Measurements from ENCODE around the gene TMEM123. TPM values are rescaled to one million over a fixed set of nuclear protein-coding genes. Genes with fewer than 3 reads are reported as not detected.
A peak's percentile ranks its signal among the peaks of the same experiment; 100 is the strongest.

Gene TMEM123
- total and polyA plus RNA-seq, 2 of the 13 experiments (the other 11 are each of a cell fraction or from before 2014, with no cell fraction given) = 365 to 2,761 TPM

- in situ Hi-C loops (cut with HindIII; ENCODE audit: extremely low pct_ligation_motif_present, low pct_unique_long_range_greater_than_20kb) = no loop called here
- Histone ChIP-seq H3K9ac (ENCODE audit: insufficient read depth, low read depth, low read length) (no peak overlapping the region), H3K4me1 (ENCODE audit: insufficient read depth, low read length) (no peaks in the 10 kb centered on the region), H3K27me3 (ENCODE audit: control insufficient read depth in 1 of 2, insufficient read depth in 2 of 2, low read length in 2 of 2) (no peaks in the 10 kb centered on the region), H3K27ac (ENCODE audit: extremely low read length, insufficient read depth, low read length) (no peak overlapping the region), H3K4me3 (replicated peaks in 1 of 3; ENCODE audit: insufficient read depth in 1 of 3, low read depth in 2 of 3, low read length in 3 of 3) (no peak overlapping the region), H3K36me3 (replicated peaks in 1 of 2; ENCODE audit: control insufficient read depth in 1 of 2, insufficient read depth in 2 of 2, low read length in 2 of 2) (peaks cover 12 to 36% of the 10 kb centered on the region in 2 experiments), H3K9me3 (ENCODE audit: low read length) (no peaks in the 10 kb centered on the region), H4K20me1 (ENCODE audit: insufficient read depth, low read length) (no peaks in the 10 kb centered on the region), H3K4me2 (ENCODE audit: low read depth, low read length) (no peak overlapping the region), H3K79me2 (ENCODE audit: insufficient read depth, low read length) (peaks cover 2% of the 10 kb centered on the region), H2AFZ (ENCODE audit: low read length) (no peak overlapping the region)
- DNase-seq (ENCODE audit: low spot score) (no peak), ATAC-seq (no peak), FAIRE-seq (no peak)
- 98% methylated on average over 3 of the region's 3 CpGs for WGBS (ENCODE audit: low lambda C conversion rate)
- POLR2A ChIA-PET = no interaction called here
- no TSS peak for BruUV-seq (replicated peaks)
- intact Hi-C loops (cut with micrococcal nuclease; ENCODE audit: unreplicated experiment) = no loop called here
- TF ChIP-seq TRIM22 (IDR thresholded peaks at IDR 0.05) = no peak
- TF ChIP-seq MAF1 (CRISPR knock-in tag; IDR thresholded peaks at IDR 0.05; ENCODE audit: borderline replicate concordance) = no peak
- no peak for TF ChIP-seq PRMT3 (CRISPR knock-in tag; IDR thresholded peaks at IDR 0.05; ENCODE audit: borderline replicate concordance, low read depth)
- no peak for TF ChIP-seq HNRNPUL1 (IDR thresholded peaks at IDR 0.05; ENCODE audit: low read depth, low read length)
- TF ChIP-seq ZNF629 (CRISPR knock-in tag; conservative IDR thresholded peaks at IDR 0.05) = no peak
- no peak for TF ChIP-seq MTF1 (CRISPR knock-in tag; IDR thresholded peaks at IDR 0.05)
- CTCF ChIA-PET (ENCODE audit: low intra/inter-chr PET ratio, low total read pairs) = no interaction called here
Observed at GRCh38 chr11:102368472-102368871, 84.1 kb downstream of the TMEM123 start.

GRCh38 chr11:102367364-102367763 is 85.2 kb downstream of the TMEM123 start:
- Histone ChIP-seq H3K27ac (ENCODE audit: extremely low read length, insufficient read depth, low read length) (no peak overlapping the region), H3K4me3 (replicated peaks in 1 of 3; ENCODE audit: insufficient read depth in 1 of 3, low read depth in 2 of 3, low read length in 3 of 3) (no peak overlapping the region), H3K4me1 (ENCODE audit: insufficient read depth, low read length) (no peaks in the 10 kb centered on the region), H4K20me1 (ENCODE audit: insufficient read depth, low read length) (no peaks in the 10 kb centered on the region), H3K36me3 (replicated peaks in 1 of 2; ENCODE audit: control insufficient read depth in 1 of 2, insufficient read depth in 2 of 2, low read length in 2 of 2) (peaks cover 13 to 47% of the 10 kb centered on the region in 2 experiments), H3K79me2 (ENCODE audit: insufficient read depth, low read length) (peaks cover 2% of the 10 kb centered on the region), H2AFZ (ENCODE audit: low read length) (no peak overlapping the region), H3K27me3 (ENCODE audit: control insufficient read depth in 1 of 2, insufficient read depth in 2 of 2, low read length in 2 of 2) (no peaks in the 10 kb centered on the region), H3K4me2 (ENCODE audit: low read depth, low read length) (no peak overlapping the region), H3K9me3 (ENCODE audit: low read length) (no peaks in the 10 kb centered on the region), H3K9ac (ENCODE audit: insufficient read depth, low read depth, low read length) (no peak overlapping the region)
- POLR2A ChIA-PET = no interaction called here
- 93% methylated on average over 6 of the region's 6 CpGs for WGBS (ENCODE audit: low lambda C conversion rate)
- in situ Hi-C loops (cut with HindIII; ENCODE audit: extremely low pct_ligation_motif_present, low pct_unique_long_range_greater_than_20kb) (no loop called here), intact Hi-C loops (cut with micrococcal nuclease; ENCODE audit: unreplicated experiment) (no loop called here)
- CTCF ChIA-PET (ENCODE audit: low intra/inter-chr PET ratio, low total read pairs) = interaction anchor here (0.8 to 1.5 kb wide), 2 partner anchors 126 to 128 kb away, joined by 3 to 5 read pairs; no protein-coding TSS in a partner anchor
- BruUV-seq (replicated peaks) = no TSS peak
- no peak for DNase-seq (ENCODE audit: low spot score)
- no peak for ATAC-seq
- FAIRE-seq = no peak
- TF ChIP-seq FLYWCH1 (CRISPR knock-in tag; IDR thresholded peaks at IDR 0.05) (no peak), STAG1 (CRISPR knock-in tag; IDR thresholded peaks at IDR 0.05) (peak; percentile 23; the same call in 1 of the 2 replicates), CREB1 (IDR thresholded peaks at IDR 0.05) (no peak), CREB1 (CRISPR knock-in tag; IDR thresholded peaks at IDR 0.05) (0 out of 2 replicates have a peak, but pooled peaks have one; percentile 11)

All from HepG2 (cell line).